GM23338 (cell line): ENCODE results near the gene ARHGAP32. TPM values are rescaled to one million over a fixed set of nuclear protein-coding genes. Genes with fewer than 3 reads are reported as not detected.

Experiments
- ATAC-seq: fragments of 200-7000 bp; cut with Tn5 transposase; 3 replicates; pipeline ENCODE4 v1.9.1; 2020
- DNase-seq: peaks from one replicate; pipeline ENCODE4 v3.0.0-alpha.2; 2015; ENCODE audit warnings: low spot score
- H2AFZ ChIP-seq: fragments of 200-600 bp; sonication (generic); 2 replicates; pipeline ENCODE4 v1.8.0; 2016; ENCODE audit warnings: antibody characterized with exemption, mild to moderate bottlenecking, moderate library complexity
- H3F3A ChIP-seq: fragments of 200-600 bp; sonication (generic); replicated peaks from 2 replicates; pipeline ENCODE4 v1.8.0; 2017; ENCODE audit warnings: antibody characterized with exemption, mixed run types, low read depth
- H3K27ac ChIP-seq: fragments of 200-600 bp; sonication (generic); 2 replicates; pipeline ENCODE4 v1.6.1; 2016; ENCODE audit warnings: low read depth
- H3K27me3 ChIP-seq: fragments of 200-600 bp; sonication (generic); 2 replicates; pipeline ENCODE4 v1.8.0; 2016; ENCODE audit warnings: mild to moderate bottlenecking, mixed run types, moderate library complexity; ENCODE audit not compliant: insufficient read depth
- H3K36me3 ChIP-seq: fragments of 200-600 bp; sonication (generic); 2 replicates; pipeline ENCODE4 v1.8.0; 2016; ENCODE audit warnings: mild to moderate bottlenecking; ENCODE audit not compliant: insufficient read depth
- H3K4me1 ChIP-seq: fragments of 200-600 bp; sonication (generic); 2 replicates; pipeline ENCODE4 v1.8.0; 2016; ENCODE audit warnings: mild to moderate bottlenecking, moderate library complexity; ENCODE audit not compliant: insufficient read depth
- H3K4me2 ChIP-seq: fragments of 200-600 bp; sonication (generic); 2 replicates; pipeline ENCODE4 v1.7.1; 2017; ENCODE audit warnings: mixed run types
- H3K4me3 ChIP-seq: fragments of 200-600 bp; sonication (generic); 2 replicates; pipeline ENCODE4 v1.6.1; 2016; ENCODE audit warnings: mixed run types
- H3K79me2 ChIP-seq: fragments of 200-600 bp; sonication (generic); replicated peaks from 2 replicates; pipeline ENCODE4 v1.8.0; 2017; ENCODE audit warnings: mild to moderate bottlenecking; ENCODE audit not compliant: insufficient read depth
- H3K9me2 ChIP-seq: fragments of 200-600 bp; sonication (generic); 2 replicates; pipeline ENCODE4 v1.8.0; 2017; ENCODE audit not compliant: insufficient read depth
- H4K20me1 ChIP-seq: fragments of 200-600 bp; sonication (generic); replicated peaks from 2 replicates; pipeline ENCODE4 v1.8.0; 2017; ENCODE audit warnings: mild to moderate bottlenecking; ENCODE audit not compliant: insufficient read depth
- H3K27ac Mint-ChIP-seq: 2 replicates; pipeline ENCODE4 v1.8.0; 2020; ENCODE audit warnings: inconsistent platforms, mild to moderate bottlenecking, moderate library complexity, mixed read lengths
- H3K27me3 Mint-ChIP-seq: 3 replicates; pipeline ENCODE4 v1.8.0; 2022; ENCODE audit warnings: low read depth, mild to moderate bottlenecking, moderate library complexity, mixed read lengths, inconsistent platforms; ENCODE audit not compliant: insufficient read depth, poor library complexity
- H3K36me3 Mint-ChIP-seq: 3 replicates; pipeline ENCODE4 v1.8.0; 2021; ENCODE audit warnings: low read depth, mild to moderate bottlenecking, inconsistent platforms, moderate library complexity, mixed read lengths
- H3K4me1 Mint-ChIP-seq: 3 replicates; pipeline ENCODE4 v1.8.0; 2020; ENCODE audit warnings: mild to moderate bottlenecking, inconsistent platforms, mixed read lengths
- H3K4me3 Mint-ChIP-seq: 3 replicates; pipeline ENCODE4 v1.8.0; 2021; ENCODE audit warnings: moderate library complexity, mild to moderate bottlenecking, inconsistent platforms, mixed read lengths
- H3K9me3 Mint-ChIP-seq: 3 replicates; pipeline ENCODE4 v1.8.0; 2020; ENCODE audit warnings: moderate library complexity, mild to moderate bottlenecking, inconsistent platforms, mixed read lengths
- CREB1 ChIP-seq: fragments of 250-450 bp; sonication (Bioruptor Pico); IDR thresholded peaks from 2 replicates; pipeline ENCODE4 v1.5.0; 2020; ENCODE audit warnings: low read depth, mild to moderate bottlenecking, moderate library complexity
- EZH2 ChIP-seq: fragments of 200-600 bp; sonication (generic); IDR thresholded peaks from one replicate; pipeline ENCODE4 v1.8.0; 2017; ENCODE audit warnings: antibody characterized with exemption, mild to moderate bottlenecking, low read depth; ENCODE audit not compliant: unreplicated experiment
- EZH2phosphoT487 ChIP-seq: fragments of 200-600 bp; sonication (generic); IDR thresholded peaks from one replicate; pipeline ENCODE4 v1.8.1; 2018; ENCODE audit warnings: antibody characterized with exemption; ENCODE audit not compliant: unreplicated experiment
- JUNB ChIP-seq: IDR thresholded peaks from one replicate; pipeline ENCODE4 v1.6.1; 2016; ENCODE audit warnings: antibody characterized with exemption; ENCODE audit not compliant: unreplicated experiment
- NANOG ChIP-seq: IDR thresholded peaks from 2 replicates; pipeline ENCODE4 v1.6.1; 2016; ENCODE audit warnings: antibody characterized with exemption, borderline replicate concordance
- POLR2AphosphoS5 ChIP-seq: IDR thresholded peaks from 2 replicates; pipeline ENCODE4 v1.6.1; 2016; ENCODE audit warnings: antibody characterized with exemption, low read depth
- STAT1 ChIP-seq: IDR thresholded peaks from one replicate; pipeline ENCODE4 v1.6.1; 2016; ENCODE audit warnings: antibody characterized with exemption; ENCODE audit not compliant: unreplicated experiment
- ZNF114 ChIP-seq: fragments of 250-450 bp; sonication (Bioruptor Pico); IDR thresholded peaks from 2 replicates; pipeline ENCODE4 v1.5.0; 2020; ENCODE audit warnings: mild to moderate bottlenecking, moderate library complexity
- ZNF331 ChIP-seq: fragments of 250-450 bp; sonication (Bioruptor Pico); IDR thresholded peaks from 2 replicates; pipeline ENCODE4 v1.5.0; 2020; ENCODE audit warnings: low read depth, mild to moderate bottlenecking, moderate library complexity
- polyA plus RNA-seq: library from polyadenylated mRNA; unstranded; fragments of >200 nt; fragmentation: Nextera tagmentation; extraction: Ambion mirVana; gene quantifications from 2 replicates; pipeline ENCODE4 v1.2.1, GENCODE V29; 2016
- total RNA-seq: library from RNA; depleted of rRNA; stranded (reverse); fragments of >200 nt; shearing (Covaris generic); gene quantifications from 2 replicates; pipeline ENCODE4 v1.2.3, GENCODE V29; 2014
- TF ChIP-seq, protein P1 (sequence below), 2 experiments: fragments of 200-600 bp in 1 of 2; sonication (generic) in 1 of 2; conservative IDR thresholded peaks; 2 replicates each; pipeline versions ENCODE4 v1.5.1 to v1.6.1; 2016 to 2017; ENCODE audit warnings: antibody characterized with exemption in 2 of 2, low read depth in 2 of 2, mild to moderate bottlenecking in 2 of 2, moderate library complexity in 1 of 2
- TF ChIP-seq, protein P2 (sequence below): IDR thresholded peaks from 2 replicates; pipeline ENCODE4 v1.6.1; 2016; ENCODE audit warnings: antibody characterized with exemption
- TF ChIP-seq, protein P3 (sequence below): fragments of 250-450 bp; sonication (Bioruptor Pico); IDR thresholded peaks from 2 replicates; pipeline ENCODE4 v1.5.0; 2020; ENCODE audit warnings: mild to moderate bottlenecking, moderate library complexity
- TF ChIP-seq, protein P4 (sequence below): IDR thresholded peaks from one replicate; pipeline ENCODE4 v1.6.1; 2018; ENCODE audit warnings: antibody characterized with exemption; ENCODE audit not compliant: unreplicated experiment

ARHGAP32 gene
- total and polyA plus RNA-seq, 2 experiments from 2014 or later: 3.9 to 17.2 TPM

- Histone ChIP-seq H2AFZ (0 out of 2 replicates have a peak within 1 kb of the TSS, but pooled peaks have one; percentile 32), H3K36me3 (no peaks in the 10 kb centered on the region), H3K9me2 (no peaks in the 10 kb centered on the region), H3K4me1 (no peaks in the 10 kb centered on the region), H3K27ac (no peak within 1 kb of the TSS), H3K4me2 (no peak within 1 kb of the TSS), H3F3A (no peaks in the 10 kb centered on the region), H4K20me1 (0 out of 2 replicates have a peak, but pooled peaks cover 3% of the 10 kb centered on the region), H3K4me3 (no peak within 1 kb of the TSS), H3K27me3 (no peaks in the 10 kb centered on the region), H3K79me2 (no peaks in the 10 kb centered on the region)
- TF ChIP-seq, protein P1, sequence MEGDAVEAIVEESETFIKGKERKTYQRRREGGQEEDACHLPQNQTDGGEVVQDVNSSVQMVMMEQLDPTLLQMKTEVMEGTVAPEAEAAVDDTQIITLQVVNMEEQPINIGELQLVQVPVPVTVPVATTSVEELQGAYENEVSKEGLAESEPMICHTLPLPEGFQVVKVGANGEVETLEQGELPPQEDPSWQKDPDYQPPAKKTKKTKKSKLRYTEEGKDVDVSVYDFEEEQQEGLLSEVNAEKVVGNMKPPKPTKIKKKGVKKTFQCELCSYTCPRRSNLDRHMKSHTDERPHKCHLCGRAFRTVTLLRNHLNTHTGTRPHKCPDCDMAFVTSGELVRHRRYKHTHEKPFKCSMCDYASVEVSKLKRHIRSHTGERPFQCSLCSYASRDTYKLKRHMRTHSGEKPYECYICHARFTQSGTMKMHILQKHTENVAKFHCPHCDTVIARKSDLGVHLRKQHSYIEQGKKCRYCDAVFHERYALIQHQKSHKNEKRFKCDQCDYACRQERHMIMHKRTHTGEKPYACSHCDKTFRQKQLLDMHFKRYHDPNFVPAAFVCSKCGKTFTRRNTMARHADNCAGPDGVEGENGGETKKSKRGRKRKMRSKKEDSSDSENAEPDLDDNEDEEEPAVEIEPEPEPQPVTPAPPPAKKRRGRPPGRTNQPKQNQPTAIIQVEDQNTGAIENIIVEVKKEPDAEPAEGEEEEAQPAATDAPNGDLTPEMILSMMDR (conservative IDR thresholded peaks at IDR 0.05; ENCODE audit: low read depth in 2 of 2): no peak
- no peak for TF ChIP-seq ZNF114 (CRISPR knock-in tag)
- TF ChIP-seq ZNF331 (CRISPR knock-in tag): no peak
- TF ChIP-seq, protein P2, sequence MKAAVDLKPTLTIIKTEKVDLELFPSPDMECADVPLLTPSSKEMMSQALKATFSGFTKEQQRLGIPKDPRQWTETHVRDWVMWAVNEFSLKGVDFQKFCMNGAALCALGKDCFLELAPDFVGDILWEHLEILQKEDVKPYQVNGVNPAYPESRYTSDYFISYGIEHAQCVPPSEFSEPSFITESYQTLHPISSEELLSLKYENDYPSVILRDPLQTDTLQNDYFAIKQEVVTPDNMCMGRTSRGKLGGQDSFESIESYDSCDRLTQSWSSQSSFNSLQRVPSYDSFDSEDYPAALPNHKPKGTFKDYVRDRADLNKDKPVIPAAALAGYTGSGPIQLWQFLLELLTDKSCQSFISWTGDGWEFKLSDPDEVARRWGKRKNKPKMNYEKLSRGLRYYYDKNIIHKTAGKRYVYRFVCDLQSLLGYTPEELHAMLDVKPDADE: no peak
- no peak for TF ChIP-seq CREB1 (CRISPR knock-in tag)
- TF ChIP-seq, protein P3, sequence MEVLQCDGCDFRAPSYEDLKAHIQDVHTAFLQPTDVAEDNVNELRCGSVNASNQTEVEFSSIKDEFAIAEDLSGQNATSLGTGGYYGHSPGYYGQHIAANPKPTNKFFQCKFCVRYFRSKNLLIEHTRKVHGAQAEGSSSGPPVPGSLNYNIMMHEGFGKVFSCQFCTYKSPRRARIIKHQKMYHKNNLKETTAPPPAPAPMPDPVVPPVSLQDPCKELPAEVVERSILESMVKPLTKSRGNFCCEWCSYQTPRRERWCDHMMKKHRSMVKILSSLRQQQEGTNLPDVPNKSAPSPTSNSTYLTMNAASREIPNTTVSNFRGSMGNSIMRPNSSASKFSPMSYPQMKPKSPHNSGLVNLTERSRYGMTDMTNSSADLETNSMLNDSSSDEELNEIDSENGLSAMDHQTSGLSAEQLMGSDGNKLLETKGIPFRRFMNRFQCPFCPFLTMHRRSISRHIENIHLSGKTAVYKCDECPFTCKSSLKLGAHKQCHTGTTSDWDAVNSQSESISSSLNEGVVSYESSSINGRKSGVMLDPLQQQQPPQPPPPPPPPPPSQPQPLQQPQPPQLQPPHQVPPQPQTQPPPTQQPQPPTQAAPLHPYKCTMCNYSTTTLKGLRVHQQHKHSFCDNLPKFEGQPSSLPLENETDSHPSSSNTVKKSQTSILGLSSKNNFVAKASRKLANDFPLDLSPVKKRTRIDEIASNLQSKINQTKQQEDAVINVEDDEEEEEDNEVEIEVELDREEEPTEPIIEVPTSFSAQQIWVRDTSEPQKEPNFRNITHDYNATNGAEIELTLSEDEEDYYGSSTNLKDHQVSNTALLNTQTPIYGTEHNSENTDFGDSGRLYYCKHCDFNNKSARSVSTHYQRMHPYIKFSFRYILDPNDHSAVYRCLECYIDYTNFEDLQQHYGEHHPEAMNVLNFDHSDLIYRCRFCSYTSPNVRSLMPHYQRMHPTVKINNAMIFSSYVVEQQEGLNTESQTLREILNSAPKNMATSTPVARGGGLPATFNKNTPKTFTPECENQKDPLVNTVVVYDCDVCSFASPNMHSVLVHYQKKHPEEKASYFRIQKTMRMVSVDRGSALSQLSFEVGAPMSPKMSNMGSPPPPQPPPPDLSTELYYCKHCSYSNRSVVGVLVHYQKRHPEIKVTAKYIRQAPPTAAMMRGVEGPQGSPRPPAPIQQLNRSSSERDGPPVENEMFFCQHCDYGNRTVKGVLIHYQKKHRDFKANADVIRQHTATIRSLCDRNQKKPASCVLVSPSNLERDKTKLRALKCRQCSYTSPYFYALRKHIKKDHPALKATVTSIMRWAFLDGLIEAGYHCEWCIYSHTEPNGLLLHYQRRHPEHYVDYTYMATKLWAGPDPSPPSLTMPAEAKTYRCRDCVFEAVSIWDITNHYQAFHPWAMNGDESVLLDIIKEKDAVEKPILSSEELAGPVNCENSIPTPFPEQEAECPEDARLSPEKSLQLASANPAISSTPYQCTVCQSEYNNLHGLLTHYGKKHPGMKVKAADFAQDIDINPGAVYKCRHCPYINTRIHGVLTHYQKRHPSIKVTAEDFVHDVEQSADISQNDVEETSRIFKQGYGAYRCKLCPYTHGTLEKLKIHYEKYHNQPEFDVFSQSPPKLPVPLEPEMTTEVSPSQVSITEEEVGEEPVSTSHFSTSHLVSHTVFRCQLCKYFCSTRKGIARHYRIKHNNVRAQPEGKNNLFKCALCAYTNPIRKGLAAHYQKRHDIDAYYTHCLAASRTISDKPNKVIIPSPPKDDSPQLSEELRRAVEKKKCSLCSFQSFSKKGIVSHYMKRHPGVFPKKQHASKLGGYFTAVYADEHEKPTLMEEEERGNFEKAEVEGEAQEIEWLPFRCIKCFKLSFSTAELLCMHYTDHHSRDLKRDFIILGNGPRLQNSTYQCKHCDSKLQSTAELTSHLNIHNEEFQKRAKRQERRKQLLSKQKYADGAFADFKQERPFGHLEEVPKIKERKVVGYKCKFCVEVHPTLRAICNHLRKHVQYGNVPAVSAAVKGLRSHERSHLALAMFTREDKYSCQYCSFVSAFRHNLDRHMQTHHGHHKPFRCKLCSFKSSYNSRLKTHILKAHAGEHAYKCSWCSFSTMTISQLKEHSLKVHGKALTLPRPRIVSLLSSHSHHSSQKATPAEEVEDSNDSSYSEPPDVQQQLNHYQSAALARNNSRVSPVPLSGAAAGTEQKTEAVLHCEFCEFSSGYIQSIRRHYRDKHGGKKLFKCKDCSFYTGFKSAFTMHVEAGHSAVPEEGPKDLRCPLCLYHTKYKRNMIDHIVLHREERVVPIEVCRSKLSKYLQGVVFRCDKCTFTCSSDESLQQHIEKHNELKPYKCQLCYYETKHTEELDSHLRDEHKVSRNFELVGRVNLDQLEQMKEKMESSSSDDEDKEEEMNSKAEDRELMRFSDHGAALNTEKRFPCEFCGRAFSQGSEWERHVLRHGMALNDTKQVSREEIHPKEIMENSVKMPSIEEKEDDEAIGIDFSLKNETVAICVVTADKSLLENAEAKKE (CRISPR knock-in tag): no peak
- TF ChIP-seq NANOG: no peak
- TF ChIP-seq EZH2phosphoT487: no peak
- TF ChIP-seq POLR2AphosphoS5: no peak
- TF ChIP-seq, protein P4, sequence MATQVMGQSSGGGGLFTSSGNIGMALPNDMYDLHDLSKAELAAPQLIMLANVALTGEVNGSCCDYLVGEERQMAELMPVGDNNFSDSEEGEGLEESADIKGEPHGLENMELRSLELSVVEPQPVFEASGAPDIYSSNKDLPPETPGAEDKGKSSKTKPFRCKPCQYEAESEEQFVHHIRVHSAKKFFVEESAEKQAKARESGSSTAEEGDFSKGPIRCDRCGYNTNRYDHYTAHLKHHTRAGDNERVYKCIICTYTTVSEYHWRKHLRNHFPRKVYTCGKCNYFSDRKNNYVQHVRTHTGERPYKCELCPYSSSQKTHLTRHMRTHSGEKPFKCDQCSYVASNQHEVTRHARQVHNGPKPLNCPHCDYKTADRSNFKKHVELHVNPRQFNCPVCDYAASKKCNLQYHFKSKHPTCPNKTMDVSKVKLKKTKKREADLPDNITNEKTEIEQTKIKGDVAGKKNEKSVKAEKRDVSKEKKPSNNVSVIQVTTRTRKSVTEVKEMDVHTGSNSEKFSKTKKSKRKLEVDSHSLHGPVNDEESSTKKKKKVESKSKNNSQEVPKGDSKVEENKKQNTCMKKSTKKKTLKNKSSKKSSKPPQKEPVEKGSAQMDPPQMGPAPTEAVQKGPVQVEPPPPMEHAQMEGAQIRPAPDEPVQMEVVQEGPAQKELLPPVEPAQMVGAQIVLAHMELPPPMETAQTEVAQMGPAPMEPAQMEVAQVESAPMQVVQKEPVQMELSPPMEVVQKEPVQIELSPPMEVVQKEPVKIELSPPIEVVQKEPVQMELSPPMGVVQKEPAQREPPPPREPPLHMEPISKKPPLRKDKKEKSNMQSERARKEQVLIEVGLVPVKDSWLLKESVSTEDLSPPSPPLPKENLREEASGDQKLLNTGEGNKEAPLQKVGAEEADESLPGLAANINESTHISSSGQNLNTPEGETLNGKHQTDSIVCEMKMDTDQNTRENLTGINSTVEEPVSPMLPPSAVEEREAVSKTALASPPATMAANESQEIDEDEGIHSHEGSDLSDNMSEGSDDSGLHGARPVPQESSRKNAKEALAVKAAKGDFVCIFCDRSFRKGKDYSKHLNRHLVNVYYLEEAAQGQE: no peak
- TF ChIP-seq STAT1: no peak
- TF ChIP-seq EZH2: no peak
- TF ChIP-seq JUNB: no peak
- Mint-ChIP-seq H3K4me1 (peaks cover under 1% of the 10 kb centered on the region; the same call in 1 of the 3 replicates), H3K4me3 (no peak within 1 kb of the TSS), H3K27ac (no peak within 1 kb of the TSS), H3K27me3 (no peaks in the 10 kb centered on the region), H3K9me3 (no peaks in the 10 kb centered on the region; the same call in 2 of the 3 replicates), H3K36me3 (no peaks in the 10 kb centered on the region)
- DNase-seq (no peak), ATAC-seq (peak; percentile 39; the same call in 2 of the 3 replicates)
Observed at GRCh38 chr11:128942817-128943427, 249.2 kb downstream of the ARHGAP32 start, which contains the start of gene TP53AIP1. TSS of gene TP53AIP1 (minus strand) at chr11:128942871. CDS start at chr11:128937818, 5,053 bp downstream.
